ENCODE data around the gene GLOD4.
"Not testable (repeated sequence)": the region's sequence is repeated elsewhere in the genome, so short reads cannot be mapped to it uniquely, and the experiment has no call there.

The GLOD4 gene

DNA sequence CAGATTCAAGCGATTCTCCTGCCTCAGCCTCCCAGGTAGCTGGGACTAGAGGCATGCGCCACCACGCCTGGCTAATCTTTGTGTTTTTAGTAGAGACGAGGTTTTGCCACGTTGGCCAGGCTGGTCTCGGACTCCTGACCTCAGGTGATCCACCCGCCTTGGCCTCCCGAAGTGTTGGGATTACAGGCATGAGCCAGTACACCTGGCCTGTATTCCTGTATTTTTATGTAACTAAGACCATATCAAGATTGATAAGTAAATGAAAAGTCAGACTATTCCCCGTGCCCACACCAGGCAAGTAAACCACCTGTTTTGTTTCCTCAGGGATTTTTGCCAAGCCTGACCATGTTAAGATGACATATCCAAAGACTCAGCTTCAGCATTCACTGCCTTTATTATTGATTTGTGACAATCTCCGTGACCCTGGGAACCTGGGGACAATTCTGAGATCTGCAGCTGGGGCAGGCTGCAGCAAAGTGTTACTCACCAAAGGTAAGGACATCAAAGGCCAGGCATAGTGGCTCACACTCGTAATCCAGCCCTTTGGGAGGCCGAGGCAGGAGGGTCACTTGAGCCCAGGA, 5.7 kb upstream of the GLOD4 start:
- no peak for DNase-seq (ENCODE audit: low read depth in 1 of 2, low spot score in 1 of 2)
- no peak for TF ChIP-seq JUND (IDR thresholded peaks at IDR 0.05; ENCODE audit: low read depth)
- in situ Hi-C loops (cut with HindIII; ENCODE audit: low pct_unique_long_range_greater_than_20kb, low sequenced_read_pairs): no loop called here

DNA sequence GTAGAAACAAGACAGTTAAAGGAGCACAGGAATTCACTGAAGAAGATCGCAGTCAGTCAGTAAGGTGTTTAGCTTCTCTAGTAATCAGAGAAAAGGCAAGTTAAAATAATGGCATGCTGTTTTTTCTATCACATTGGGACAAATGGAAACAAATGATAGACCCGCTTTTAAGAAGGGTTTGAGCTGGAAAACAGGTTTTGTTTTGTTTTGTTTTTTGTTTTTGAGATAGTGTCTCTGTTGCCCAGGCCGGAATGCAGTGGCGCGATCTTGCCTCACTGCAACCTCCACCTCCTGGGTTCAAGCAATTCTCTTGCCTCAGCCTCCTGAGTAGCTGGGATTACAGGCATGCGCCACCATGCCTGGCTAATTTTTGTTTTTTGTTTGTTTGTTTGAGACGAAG, 3.8 kb upstream of the GLOD4 start:
- in situ Hi-C loops (cut with HindIII; ENCODE audit: low pct_unique_long_range_greater_than_20kb, low sequenced_read_pairs); DNase-seq (ENCODE audit: low read depth in 1 of 2, low spot score in 1 of 2): not testable (repeated sequence)

DNA sequence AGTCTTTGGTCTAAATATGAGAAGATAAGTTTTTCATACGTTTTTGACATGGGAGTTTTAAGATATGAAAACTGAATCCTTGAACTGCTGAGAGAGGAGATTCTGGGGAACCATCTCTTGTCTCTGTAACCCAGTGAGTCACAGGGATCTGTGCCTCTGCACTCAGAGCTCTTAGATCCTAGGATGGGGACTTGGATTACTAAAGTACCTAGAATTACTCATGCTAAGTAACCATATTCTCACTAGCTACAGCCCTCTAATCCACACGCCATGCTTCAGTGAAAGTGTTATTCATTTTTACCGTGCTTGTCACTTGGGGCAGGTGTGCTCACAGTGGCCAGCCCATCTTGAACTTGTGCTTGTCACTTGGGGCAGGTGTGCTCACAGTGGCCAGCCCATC, 2.1 kb upstream of the GLOD4 start:
- no peak for TF ChIP-seq JUND (IDR thresholded peaks at IDR 0.05; ENCODE audit: low read depth)
- in situ Hi-C loops (cut with HindIII; ENCODE audit: low pct_unique_long_range_greater_than_20kb, low sequenced_read_pairs): no loop called here
- DNase-seq (ENCODE audit: low read depth in 1 of 2, low spot score in 1 of 2): no peak

DNA sequence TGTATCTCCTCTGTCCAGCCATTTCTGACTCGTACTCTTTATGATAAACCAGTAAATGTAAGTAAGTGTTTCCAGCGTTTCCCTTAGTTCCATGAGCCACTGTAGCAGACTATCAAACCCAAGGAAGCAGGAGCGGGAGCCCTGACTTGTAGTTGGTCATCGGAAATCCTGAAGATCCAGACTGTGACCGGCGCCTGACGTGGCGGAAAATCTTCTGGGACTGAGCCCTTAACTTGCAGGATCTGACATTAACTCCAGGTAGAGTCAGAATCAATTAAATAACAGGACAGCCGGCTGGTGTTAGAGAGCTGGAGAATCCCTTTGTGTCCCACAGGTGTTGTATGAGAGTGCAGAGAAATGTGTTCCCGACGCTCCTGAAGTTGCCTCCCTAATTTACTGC, 4.0 kb downstream of the GLOD4 start:
- no peak for DNase-seq (ENCODE audit: low read depth in 1 of 2, low spot score in 1 of 2)
- TF ChIP-seq JUND (IDR thresholded peaks at IDR 0.05; ENCODE audit: low read depth): no peak
- in situ Hi-C loops (cut with HindIII; ENCODE audit: low pct_unique_long_range_greater_than_20kb, low sequenced_read_pairs): no loop called here

DNA sequence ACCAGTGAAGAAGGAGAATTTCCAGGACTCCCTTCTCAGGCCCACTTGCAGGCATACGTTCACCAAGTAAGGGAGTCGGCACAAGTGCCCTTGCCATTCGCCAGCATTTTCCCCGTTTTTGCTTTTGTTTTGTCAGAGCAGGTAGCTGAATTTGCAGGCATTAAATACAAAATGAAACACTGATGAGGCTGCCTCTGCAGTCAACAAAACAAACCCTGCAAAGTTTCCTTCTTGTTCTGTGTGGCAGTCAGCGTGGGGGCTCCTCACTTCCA, 7.8 kb downstream of the GLOD4 start:
- DNase-seq (ENCODE audit: low read depth in 1 of 2, low spot score in 1 of 2): no peak
- no peak for TF ChIP-seq JUND (IDR thresholded peaks at IDR 0.05; ENCODE audit: low read depth)
- in situ Hi-C loops (cut with HindIII; ENCODE audit: low pct_unique_long_range_greater_than_20kb, low sequenced_read_pairs): no loop called here

DNA sequence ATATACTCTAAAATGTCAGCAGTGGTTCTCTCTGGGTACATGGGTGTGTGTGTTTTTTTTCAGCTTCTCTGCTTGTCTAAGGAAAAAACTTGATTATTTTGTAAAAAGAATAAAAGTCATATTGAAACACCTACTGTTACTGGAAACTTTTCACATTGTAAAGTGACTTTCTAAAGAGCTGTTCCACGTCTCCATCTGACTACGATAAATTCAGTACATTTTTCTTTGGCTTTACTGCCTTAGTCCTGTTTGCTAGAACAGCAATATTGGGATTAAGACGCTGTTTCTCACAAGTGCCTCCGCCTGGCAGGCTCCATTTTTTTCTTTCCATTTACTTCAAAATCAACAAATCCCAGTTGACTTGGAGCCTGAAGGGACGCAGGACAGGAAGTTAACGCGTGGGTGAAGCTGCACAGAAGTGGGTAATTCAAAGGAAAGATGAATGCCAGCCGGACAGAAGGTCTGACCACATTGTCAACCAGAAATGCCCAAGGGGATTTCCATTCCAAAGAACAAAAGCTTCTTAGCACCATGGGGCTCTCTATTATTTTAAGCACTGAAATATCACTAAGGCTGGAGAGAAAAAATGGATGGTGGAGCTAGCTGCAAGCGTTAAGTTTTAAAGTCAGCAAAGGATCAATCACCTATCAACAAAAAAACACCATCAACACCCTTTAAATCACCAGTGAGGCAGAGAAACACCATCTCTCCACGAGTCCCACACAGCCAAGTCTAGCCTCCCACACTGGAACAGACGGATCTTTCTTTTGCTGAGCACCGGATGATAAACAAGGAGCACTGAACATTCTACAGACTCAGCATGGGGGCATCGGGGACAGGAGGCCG, 8.4 kb downstream of the GLOD4 start:
- no peak for DNase-seq (ENCODE audit: low read depth in 1 of 2, low spot score in 1 of 2)
- TF ChIP-seq JUND (IDR thresholded peaks at IDR 0.05; ENCODE audit: low read depth): no peak

DNA sequence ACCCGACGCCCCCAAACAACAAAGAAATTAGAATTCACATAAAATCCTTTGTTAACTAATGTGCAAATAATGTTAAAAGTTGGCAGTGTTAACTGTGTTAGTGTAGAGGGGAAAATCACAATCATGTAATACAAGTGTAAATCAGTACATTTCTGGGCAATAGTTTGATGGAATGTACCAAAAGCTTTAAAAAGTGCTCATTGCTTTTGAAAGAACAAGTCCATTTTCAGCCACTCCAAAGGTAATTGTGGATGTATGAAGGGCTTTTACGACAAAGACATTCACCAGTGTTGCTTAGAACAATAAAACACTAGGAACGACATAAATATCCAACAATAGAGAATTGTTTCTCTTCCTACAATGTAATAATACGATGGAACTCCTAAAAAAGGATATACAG, 9.1 kb downstream of the GLOD4 start:
- in situ Hi-C loops (cut with HindIII; ENCODE audit: low pct_unique_long_range_greater_than_20kb, low sequenced_read_pairs): no loop called here
- DNase-seq (ENCODE audit: low read depth in 1 of 2, low spot score in 1 of 2): no peak
- TF ChIP-seq JUND (IDR thresholded peaks at IDR 0.05; ENCODE audit: low read depth): no peak

More for the DNA sequence above, 8.4 kb downstream of the GLOD4 start:
- in situ Hi-C loops (cut with HindIII; ENCODE audit: low pct_unique_long_range_greater_than_20kb, low sequenced_read_pairs): no loop called here

DNA sequence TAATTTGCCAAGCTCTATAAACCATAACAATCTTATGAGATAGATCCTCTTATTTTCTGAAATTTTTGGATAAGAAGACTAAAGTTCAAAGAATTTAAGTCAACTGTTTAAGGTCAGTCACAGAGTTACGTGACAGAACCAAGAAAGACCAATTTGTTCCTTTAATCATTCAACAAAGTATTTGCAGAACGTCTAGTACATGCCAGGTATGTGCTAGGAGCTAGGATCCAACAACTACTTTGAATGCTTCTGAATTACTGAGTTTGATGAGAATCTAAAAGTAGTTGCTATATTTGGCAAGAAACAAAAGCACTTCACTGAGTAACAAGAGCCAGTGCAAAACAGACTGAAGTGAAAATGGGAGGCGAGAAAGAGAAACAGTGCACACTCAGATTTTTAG, 15.0 kb downstream of the GLOD4 start:
- in situ Hi-C loops (cut with HindIII; ENCODE audit: low pct_unique_long_range_greater_than_20kb, low sequenced_read_pairs): no loop called here
- TF ChIP-seq JUND (IDR thresholded peaks at IDR 0.05; ENCODE audit: low read depth): no peak
- no peak for DNase-seq (ENCODE audit: low read depth in 1 of 2, low spot score in 1 of 2)

DNA sequence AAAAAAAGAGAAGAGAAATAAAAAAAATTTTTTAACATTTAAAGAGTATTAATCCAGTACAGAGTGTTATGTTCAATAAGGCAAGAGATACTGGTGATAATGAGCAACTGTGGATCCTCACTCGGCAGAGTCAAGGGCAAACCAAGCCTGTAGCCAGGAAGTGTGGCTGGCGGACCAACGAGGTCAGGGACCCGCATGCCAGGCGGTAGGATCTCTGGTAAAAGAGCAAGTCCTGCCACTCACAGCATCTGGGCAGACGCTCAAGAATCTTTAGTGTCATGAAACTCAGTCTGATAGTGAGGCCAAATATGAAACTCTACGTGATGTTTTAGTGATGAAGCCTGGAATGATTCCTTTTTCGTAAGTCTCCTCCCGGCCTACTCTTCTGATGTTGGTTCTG, 21.7 kb downstream of the GLOD4 start:
- in situ Hi-C loops (cut with HindIII; ENCODE audit: low pct_unique_long_range_greater_than_20kb, low sequenced_read_pairs): no loop called here
- no peak for DNase-seq (ENCODE audit: low read depth in 1 of 2, low spot score in 1 of 2)
- TF ChIP-seq JUND (IDR thresholded peaks at IDR 0.05; ENCODE audit: low read depth): no peak

DNA sequence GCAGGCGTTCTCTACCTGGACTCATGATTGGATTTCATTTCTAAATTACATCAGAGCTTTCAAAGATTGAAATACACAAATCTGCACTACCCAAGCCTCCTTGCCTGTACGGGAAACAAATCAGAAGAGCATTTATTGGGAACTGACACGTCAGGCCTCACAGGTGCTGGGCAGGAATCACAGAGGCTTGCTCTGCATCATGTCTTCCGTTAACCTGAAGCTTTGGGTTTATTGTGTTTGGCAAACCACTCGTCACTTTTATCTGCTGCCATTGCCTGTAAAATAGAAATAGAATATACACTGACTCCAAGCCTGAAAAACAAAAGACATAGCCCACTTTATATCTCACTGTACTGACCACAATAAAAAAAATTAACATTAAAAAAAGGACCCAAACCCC, 22.1 kb downstream of the GLOD4 start:
- DNase-seq (ENCODE audit: low read depth in 1 of 2, low spot score in 1 of 2): no peak
- TF ChIP-seq JUND (IDR thresholded peaks at IDR 0.05; ENCODE audit: low read depth): no peak
- in situ Hi-C loops (cut with HindIII; ENCODE audit: low pct_unique_long_range_greater_than_20kb, low sequenced_read_pairs): no loop called here

DNA sequence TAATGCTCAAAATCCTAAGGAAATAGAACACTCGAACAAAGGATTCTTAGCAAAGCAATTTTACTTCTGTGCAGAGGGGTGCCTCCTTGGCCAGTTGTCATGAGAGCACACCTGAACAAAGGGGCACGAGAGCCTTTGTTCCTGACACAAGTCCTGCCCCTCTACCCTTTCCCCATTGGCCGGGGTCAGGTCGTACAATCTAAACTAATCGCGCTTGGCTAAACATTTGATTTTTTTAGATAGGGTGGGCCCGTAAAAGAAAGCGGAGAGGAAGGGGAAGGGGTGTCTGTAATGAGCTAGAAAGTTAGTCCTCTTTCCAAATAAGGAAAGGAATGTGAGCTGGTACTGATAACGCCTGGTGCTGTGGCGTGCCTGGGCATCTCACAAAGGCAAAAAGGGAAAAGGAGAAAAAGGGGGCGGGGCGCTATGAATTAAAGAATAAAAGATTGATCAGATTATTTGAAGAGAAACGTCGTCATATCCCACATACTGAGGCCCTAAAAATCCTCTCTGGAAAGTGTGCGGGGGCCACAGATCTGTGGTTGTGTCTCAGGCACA, 26.0 kb downstream of the GLOD4 start:
- DNase-seq (ENCODE audit: low read depth in 1 of 2, low spot score in 1 of 2); in situ Hi-C loops (cut with HindIII; ENCODE audit: low pct_unique_long_range_greater_than_20kb, low sequenced_read_pairs): not testable (repeated sequence)

DNA sequence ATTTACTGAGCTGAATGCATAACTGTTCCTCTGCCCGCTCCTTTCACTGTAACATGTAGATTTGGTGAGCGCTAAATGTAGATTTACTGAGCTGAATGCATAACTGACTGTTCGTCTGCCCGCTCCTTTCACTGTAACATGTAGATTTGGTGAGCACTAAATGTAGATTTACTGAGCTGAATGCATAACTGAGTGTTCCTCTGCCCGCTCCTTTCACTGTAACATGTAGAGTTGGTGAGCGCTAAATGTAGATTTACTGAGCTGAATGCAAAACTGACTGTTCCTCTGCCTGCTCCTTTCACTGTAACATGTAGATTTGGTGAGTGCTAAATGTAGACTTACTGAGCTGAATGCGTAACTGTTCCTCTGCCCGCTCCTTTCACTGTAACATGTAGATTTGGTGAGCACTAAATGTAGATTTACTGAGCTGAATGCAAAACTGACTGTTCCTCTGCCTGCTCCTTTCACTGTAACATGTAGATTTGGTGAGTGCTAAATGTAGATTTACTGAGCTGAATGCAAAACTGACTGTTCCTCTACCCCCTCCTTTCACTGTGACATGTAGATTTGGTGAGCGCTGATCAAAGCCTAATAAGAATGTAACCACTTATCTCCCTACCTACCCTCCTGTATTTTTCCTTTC, 26.6 kb downstream of the GLOD4 start:
- in situ Hi-C loops (cut with HindIII; ENCODE audit: low pct_unique_long_range_greater_than_20kb, low sequenced_read_pairs); DNase-seq (ENCODE audit: low read depth in 1 of 2, low spot score in 1 of 2): not testable (repeated sequence)

DNA sequence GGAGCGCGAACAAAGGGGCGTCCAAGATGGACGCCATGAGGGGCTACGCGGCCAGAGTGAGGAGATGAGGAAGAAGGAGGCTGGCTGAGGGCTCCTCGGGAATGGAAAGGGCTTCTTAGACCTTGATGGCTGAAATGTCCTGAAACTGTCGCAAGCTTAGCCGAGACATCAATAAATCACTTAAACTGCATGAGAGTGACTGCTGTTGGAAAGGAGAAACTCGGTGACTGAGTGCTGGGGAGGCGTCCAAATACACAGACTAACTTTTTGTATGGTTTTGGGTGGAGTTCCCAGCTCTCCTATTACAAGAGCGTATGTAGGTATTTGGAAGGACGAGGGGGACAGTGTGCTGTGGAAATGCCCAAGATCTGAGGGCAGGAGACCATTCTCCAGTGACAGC, 28.7 kb downstream of the GLOD4 start:
- in situ Hi-C loops (cut with HindIII; ENCODE audit: low pct_unique_long_range_greater_than_20kb, low sequenced_read_pairs): no loop called here
- TF ChIP-seq JUND (IDR thresholded peaks at IDR 0.05; ENCODE audit: low read depth): no peak
- DNase-seq (ENCODE audit: low read depth in 1 of 2, low spot score in 1 of 2): no peak

All from T47D (cell line).